Panc1 (cell line): ENCODE results near the gene NUSAP1.

Experiments used
- POLR2AphosphoS5 ChIP-seq: IDR thresholded peaks from 2 replicates; pipeline ENCODE4 v1.6.1; 2012; ENCODE audit warnings: mild to moderate bottlenecking, low read depth, low read length, moderate library complexity
- SIN3A ChIP-seq: IDR thresholded peaks from 2 replicates; pipeline ENCODE4 v1.6.1; 2012; ENCODE audit warnings: low read depth, mild to moderate bottlenecking, low read length, moderate library complexity, borderline replicate concordance; ENCODE audit not compliant: insufficient read depth
- TF ChIP-seq, protein P1 (sequence below), 2 experiments: IDR thresholded peaks; 2 replicates each; pipeline ENCODE4 v1.6.1; 2011 to 2012; ENCODE audit warnings: low read depth in 2 of 2, control low read depth in 1 of 2, low read length in 1 of 2, mild to moderate bottlenecking in 1 of 2, moderate library complexity in 1 of 2; ENCODE audit not compliant: insufficient read depth in 1 of 2
- TF ChIP-seq, protein P2 (sequence below): fragments of 450-650 bp; IDR thresholded peaks from 2 replicates; pipeline ENCODE4 v1.5.1; 2017; ENCODE audit warnings: mild to moderate bottlenecking

DNA sequence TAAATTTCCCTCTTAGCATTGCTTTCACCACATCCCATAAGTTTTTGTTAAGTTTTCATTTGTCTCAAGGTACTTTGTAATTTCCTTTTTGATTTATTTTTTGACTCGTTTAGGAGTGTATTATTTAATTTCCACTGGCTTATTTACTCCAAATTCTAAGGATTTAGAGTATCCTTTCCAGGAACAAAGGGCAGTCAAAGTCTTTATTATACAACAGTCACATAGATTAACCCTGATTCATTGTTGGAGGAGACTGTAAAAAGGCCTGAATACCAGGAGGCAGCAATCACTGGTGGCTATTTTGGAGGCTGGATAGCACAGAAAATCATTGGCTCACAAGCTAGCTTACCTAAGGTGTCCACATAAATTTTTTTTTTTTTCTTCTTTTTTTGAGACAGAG, 40.2 kb upstream of the NUSAP1 start:
- TF ChIP-seq, protein P1, sequence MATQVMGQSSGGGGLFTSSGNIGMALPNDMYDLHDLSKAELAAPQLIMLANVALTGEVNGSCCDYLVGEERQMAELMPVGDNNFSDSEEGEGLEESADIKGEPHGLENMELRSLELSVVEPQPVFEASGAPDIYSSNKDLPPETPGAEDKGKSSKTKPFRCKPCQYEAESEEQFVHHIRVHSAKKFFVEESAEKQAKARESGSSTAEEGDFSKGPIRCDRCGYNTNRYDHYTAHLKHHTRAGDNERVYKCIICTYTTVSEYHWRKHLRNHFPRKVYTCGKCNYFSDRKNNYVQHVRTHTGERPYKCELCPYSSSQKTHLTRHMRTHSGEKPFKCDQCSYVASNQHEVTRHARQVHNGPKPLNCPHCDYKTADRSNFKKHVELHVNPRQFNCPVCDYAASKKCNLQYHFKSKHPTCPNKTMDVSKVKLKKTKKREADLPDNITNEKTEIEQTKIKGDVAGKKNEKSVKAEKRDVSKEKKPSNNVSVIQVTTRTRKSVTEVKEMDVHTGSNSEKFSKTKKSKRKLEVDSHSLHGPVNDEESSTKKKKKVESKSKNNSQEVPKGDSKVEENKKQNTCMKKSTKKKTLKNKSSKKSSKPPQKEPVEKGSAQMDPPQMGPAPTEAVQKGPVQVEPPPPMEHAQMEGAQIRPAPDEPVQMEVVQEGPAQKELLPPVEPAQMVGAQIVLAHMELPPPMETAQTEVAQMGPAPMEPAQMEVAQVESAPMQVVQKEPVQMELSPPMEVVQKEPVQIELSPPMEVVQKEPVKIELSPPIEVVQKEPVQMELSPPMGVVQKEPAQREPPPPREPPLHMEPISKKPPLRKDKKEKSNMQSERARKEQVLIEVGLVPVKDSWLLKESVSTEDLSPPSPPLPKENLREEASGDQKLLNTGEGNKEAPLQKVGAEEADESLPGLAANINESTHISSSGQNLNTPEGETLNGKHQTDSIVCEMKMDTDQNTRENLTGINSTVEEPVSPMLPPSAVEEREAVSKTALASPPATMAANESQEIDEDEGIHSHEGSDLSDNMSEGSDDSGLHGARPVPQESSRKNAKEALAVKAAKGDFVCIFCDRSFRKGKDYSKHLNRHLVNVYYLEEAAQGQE (IDR thresholded peaks at IDR 0.05; ENCODE audit: insufficient read depth in 1 of 2, low read depth in 2 of 2, low read length in 1 of 2) = no peak
- TF ChIP-seq, protein P2, sequence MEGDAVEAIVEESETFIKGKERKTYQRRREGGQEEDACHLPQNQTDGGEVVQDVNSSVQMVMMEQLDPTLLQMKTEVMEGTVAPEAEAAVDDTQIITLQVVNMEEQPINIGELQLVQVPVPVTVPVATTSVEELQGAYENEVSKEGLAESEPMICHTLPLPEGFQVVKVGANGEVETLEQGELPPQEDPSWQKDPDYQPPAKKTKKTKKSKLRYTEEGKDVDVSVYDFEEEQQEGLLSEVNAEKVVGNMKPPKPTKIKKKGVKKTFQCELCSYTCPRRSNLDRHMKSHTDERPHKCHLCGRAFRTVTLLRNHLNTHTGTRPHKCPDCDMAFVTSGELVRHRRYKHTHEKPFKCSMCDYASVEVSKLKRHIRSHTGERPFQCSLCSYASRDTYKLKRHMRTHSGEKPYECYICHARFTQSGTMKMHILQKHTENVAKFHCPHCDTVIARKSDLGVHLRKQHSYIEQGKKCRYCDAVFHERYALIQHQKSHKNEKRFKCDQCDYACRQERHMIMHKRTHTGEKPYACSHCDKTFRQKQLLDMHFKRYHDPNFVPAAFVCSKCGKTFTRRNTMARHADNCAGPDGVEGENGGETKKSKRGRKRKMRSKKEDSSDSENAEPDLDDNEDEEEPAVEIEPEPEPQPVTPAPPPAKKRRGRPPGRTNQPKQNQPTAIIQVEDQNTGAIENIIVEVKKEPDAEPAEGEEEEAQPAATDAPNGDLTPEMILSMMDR = no peak
- no peak for TF ChIP-seq POLR2AphosphoS5
- no peak for TF ChIP-seq SIN3A
